CD4-positive, alpha-beta T cell treated with Interleukin-4 for 1 hour (primary cell): ENCODE data around the gene PROM1.

Source experiments
- DNase-seq, 2 donors: peaks; one replicate each; pipeline ENCODE4 v3.0.0-alpha.2; 2020 to 2022

Gene PROM1

DNA sequence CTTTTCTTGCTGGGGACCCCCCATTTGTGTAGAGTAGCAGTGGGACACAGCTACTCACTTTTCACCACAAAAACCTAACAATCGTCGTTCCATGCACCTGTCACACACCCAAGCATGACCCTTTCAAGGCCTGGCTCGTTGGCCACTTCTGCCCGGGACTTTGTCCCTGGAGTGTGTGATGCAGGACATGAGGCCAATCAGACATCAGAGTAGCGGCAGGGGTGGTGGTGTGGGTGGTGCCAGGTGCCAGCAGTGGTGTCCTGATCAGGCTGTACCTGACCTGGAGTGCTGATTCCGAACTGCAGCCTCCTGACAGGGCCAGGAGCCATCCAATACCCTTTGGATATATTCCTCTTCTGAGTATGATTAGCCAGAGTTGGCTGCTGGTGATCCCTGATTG lies 23.1 kb upstream of the PROM1 start:
- no peak for DNase-seq

DNA sequence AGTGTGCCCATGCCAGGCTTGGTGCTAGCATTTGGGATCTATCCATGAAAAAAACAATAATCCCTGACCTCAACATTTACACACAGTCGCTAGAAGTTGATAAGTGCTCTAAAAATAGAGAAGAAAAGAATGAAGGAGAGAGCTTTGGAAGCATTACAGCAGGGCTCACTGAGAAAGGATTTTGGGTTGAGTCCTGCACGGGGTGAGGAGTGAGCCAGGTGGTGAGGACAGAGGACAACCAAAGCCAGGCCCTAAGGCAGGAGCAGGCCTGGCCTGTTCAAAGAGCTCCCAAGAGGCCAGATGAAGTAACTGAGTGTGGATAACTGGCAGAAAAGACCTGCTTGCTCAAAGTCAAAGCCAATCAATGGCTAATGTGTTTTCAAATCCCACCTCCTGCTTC lies 20.7 kb upstream of the PROM1 start:
- DNase-seq, result no peak

DNA sequence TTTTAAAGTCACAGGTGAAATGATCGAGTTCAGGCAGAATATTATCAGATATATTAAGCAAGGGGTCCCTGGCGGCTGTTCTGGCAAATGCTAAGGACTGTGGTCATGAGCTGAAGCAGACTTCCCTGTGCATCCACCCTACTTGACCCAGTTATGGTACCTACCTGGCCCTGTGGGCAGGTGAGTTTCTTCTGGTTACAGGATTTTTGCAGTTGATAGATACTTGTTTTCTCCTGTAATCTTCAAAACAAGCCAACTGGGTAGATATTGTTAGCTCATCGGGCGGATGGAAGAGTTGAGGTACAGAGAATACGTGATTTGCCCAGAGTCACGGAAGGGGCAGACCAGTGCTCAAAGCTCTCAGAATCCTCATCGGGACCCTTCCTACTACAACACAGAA lies 18.5 kb upstream of the PROM1 start:
- DNase-seq, result no peak

DNA sequence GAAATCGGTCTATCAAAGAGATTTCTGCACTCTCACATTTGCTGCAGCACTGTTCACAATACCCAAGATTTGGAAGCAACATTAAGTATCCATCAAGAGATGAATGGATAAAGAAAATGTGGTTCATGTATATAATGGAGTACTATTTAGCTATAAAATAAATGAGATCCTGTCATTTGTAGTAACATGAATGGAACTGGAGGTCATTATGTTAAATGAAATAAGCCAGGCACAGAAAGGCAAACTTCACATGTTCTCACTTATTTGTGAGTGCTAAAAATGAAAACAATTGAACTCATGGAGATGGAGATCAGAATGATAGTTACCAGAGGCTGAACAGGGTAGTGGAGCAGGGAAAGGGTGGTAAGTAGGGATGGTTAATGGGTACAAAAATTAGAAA lies 17.0 kb upstream of the PROM1 start:
- no peak for DNase-seq

DNA sequence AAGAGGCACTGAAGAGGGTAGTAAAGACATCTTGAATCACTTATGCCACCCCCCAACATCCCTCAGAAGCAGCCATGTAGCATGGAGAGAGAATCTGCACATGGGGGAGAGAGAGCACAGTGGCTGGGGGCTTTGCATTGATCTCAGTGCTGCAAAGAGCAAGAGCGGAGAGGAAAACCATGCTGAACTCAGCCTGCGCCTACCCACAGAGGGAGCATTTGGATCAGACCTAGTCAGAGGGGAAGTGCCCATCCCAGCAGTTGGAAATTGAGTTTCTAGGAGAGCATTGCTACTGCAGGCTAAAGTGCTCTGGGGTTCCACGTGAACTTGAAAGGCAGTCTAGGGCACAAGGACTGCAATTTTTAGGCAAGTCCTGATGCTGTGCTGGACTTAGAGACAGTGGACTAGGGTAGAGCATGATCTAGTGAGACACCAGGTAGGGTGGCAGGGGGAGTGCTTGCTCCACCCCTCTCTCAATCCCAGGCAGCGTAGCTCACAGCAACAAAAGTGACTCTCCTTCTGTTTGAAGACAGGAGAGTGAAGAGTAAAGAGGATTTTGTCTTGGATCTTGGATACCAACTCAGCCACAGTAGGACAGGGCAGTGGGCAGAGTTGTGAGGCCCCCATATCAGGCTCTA lies 9.0 kb upstream of the PROM1 start:
- DNase-seq, result no peak

DNA sequence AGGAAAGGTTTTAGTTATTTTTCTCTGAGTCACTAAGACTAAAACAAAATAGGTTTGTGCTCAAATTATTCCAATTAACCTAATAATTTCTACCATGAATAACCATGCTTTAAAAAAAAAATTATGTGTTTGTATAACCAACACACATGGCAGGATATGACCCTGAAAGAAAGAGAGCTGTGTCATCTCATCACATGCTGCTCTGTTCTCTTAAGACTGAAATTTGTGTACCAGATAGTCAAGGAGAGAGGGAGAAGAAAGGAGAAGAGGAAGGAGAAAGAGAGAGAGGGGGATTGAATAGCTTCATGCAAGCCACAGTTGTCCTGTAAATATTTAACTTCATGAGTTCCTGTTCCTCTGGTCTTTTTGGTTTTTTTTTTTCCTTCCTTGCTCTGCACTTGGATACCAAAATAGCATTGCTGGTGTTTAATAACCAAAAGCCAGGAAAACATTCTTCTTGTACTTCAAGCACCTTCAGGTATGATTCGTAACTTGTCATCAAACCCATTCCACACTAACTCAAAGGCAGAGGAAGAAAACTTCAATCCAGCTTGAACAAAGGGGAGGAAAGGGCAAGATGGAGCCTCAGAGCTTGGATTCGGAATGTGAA lies 6.4 kb upstream of the PROM1 start:
- no peak for DNase-seq

DNA sequence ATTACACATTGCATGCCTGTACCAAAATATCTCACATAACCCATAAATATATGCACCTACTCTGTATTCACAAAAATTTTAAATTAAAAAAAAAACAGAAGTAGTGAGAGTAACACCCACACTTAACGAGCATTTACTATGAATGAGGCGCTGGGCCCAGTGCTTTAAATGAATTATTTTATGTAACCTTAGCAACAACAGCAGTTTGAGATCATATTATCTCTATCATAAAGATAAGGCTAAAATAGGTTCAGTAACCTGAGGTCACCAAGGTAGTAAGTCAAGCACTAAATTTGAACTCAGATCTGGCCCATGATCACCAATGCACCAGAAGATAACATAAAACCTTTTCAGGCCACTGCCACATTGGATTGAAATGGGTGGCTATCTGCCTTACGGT lies 5.3 kb upstream of the PROM1 start:
- no peak for DNase-seq

DNA sequence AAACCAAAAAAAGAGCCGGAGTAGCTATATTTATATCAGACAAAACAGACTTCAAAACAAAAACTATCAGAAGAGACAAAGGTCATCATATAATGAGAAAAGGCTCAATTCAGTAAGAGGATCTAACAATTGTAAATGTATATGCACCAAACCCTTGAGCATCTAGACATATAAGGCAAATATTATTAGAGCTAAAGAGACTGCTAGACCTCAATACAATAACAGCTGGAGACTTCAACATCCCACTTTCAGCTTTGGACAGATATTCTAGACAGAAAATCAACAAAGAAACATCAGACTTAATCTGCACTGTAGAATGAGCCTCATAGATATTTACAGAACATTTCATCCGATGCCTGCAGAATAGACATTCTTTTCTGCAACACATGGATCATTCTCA lies 4.8 kb upstream of the PROM1 start:
- DNase-seq, result no peak

DNA sequence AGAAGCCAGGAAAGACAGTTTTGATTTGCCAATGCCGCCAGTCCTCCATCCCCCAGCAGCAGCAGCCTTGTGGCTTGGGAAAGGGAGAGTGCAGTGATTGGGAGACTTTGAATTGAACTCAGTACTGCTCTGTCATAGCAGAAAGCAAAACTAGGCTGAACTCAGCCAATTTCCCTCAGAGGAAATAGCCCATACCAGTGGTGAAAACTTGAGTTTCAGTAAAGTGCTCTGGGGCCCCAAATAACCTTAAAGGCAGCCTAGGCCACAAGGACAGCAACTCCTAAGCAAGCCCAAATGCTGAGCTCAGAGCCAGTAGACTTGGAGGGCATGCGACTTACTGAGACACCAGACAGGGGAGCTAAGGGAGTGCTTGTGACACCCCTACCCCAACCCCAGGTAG lies 2.0 kb upstream of the PROM1 start:
- DNase-seq, result no peak

DNA sequence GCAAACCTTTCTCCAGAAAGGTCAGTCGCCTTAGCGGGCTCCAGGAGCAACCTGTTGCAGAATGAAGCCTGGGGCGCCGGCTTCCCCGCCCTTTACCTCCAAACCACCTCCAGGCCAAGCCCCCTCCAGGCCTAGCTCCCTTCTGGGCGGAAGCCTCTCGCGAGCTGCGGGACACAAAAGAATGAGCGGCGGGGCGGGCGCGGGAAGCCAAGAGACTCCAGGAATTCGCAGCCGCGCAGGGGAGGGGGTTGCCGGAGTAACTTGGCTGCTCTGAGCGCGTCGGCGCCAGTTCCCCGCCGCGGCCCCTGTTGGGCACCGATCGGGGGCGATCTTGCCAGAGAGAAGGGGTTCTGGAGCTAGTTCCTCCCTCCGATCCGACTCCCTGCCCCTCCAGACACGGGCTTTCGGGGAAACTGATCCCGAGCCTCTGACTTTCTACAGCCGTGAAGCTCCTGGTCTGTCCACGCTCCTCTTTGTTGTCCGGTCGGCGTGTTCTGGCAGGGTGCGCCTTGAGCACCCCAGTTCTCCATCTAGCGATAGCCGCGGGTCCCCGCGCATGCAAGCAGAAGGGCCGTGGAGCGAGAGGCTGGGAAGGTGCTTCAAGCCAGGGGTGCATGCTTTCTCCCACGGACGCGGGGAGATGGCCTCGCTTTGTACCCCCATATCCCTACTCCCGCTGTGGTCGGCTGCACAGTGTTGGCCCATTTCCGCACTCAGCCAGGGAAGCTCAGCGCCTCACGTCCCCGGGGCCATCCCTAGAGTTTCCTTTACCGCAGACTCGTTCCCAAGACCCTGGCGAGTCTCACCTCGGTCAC lies 1.2 kb downstream of the PROM1 start:
- DNase-seq, result no peak

DNA sequence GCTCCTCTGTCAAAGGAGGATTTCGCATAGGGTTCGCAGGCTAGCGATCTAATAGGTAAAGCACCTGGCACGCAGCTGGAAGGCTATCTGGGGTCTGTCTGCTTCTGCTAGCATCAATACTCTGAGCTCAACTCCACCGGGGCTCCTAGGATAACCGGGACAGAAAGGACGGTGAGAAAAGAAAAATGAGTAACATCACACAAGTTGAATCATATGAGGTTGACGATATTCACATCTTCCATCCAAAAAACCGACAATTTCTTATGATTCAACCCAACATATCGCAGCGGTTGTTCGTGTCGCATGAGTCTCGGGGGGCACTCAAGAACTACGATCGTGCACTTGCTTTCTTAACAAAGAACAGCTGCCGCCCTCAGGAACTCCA lies 1.8 kb downstream of the PROM1 start:
- DNase-seq, result no peak

DNA sequence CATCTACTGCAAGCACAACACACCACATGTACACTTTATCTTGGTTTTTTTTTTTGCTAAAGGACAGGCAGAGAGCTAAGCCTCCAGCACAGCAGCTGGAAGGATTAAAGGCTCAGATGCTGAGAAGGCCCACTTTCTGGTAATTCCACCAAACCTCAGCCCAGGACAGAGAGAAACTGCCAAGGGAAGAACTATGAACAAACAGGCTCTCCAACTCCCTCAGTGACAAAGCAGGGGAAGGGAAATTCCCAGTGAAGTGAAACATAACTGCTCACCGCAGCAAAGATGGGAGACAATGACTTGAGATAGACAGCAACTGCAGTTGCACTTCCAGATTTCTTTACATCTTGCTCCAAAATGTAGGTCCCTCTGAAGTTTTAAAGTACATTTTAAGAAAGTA lies 4.8 kb downstream of the PROM1 start:
- DNase-seq, result peak in 1 of 2 donors; percentile 5

DNA sequence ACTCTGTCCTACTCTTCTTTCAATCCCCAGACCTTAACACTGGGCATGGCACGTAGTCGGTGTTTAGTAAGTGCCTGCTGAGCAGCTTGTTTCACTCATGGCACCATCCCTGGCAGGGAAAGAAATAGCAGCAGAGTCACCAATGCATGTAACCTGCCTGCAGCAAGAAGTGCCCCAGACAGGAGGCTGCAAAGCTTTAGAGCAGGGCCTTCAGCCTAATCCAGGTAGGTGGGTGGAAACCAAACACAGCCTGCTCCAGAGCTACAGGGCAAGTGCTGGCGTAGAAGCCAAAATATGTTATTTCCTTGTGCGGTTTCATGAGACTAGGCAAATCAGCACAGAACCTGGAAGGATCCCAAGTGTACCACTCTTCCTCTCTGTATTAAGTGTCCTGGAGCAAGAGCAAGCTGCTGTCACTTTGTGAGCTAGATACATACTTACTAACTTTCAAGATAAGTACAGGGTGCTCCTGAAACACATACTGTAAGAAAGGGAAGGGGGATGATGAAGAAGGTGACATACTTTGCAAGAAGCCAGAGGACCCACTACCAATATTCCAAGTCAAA lies 5.5 kb downstream of the PROM1 start:
- no peak for DNase-seq

DNA sequence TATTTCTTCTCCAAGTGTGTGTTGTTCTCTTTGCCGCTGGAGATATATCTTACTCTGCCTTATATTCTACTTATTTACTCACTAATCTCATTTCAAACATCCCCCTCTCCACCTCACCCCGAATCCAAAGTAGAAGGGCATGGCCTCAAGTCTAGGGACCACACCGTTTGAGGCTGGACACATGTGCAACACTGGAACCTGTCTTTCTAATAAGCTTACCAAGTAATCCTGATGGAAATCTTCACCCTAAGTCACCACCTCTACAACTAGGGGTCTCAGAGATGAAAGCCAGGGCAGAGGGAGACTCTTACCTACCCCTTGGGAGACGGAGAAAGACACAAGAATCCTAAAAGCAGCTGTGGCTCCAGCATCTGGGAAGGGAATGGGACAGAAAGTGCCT lies 6.0 kb downstream of the PROM1 start:
- DNase-seq, result no peak

DNA sequence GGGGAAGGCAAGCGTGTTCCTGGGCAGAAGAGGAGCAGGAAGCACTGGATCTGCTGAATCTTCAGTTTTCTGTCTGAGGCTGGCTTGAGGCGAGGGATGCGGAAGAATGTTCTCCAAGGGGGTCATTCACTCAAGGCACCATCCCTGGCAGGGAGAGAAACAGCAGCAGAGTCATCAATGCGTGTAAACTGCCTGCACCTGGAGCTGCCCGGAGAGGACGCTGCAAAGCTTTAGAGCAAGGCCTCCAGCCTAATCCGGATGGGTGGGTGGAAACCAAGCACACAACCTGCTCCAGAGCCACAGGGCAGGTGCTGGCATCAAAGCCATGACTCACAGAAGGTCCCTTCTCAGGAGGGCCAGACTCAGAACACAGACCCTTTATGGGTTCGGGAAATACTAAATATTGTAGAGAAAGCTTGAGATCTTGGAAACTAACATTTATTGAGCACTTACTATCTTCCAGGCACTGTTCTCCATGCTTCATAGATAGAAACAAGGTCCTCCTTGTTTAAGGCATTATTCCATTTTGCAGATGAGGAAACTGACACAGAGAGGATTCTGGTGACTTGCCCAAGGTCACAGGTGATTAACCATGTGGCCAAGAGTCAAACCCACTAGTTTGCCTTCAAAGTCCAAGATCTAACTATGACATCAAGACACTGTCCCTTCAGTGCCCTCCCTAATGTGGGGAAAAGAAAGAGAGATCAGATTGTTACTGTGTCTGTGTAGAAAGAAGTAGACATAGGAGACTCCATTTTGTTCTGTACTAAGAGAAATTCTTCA lies 7.7 kb downstream of the PROM1 start:
- no peak for DNase-seq

DNA sequence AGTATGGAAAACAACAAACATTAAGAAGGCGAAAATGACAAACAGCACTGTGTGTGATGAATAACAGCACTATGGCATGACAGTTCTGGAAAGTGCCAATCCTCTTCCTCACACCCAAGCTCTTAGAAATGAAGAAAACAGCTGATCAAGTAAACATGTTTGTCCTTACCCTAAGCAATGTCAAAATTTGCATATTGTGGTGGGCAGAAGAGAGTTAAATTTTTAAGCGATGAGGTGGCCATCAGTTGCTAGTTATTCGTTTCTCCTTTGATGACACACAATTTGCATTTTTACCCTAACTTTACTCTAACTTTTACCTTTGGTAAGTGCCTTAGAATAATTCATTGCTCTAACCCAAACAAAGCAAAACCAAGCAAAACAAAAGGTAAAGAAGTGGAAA lies 8.8 kb downstream of the PROM1 start:
- no peak for DNase-seq

DNA sequence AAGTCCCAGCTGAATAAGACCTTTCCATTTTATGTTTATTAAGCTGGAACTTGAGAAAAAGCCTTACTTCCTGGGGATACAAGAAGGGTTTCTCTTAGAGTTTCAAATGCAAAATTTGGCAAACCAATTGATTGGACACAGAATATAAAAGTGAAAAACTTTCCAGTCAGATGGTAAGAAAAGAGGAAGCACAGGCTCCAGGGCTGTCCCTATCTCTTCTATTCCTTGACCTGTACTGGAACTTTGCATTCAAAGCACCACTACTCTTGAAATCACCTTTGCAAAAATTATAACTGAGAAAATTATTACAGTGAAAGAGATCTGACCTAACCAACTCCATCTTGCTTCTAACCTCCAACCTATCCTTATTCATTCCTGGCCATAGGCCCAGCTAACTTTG lies 11.7 kb downstream of the PROM1 start:
- DNase-seq, result no peak

DNA sequence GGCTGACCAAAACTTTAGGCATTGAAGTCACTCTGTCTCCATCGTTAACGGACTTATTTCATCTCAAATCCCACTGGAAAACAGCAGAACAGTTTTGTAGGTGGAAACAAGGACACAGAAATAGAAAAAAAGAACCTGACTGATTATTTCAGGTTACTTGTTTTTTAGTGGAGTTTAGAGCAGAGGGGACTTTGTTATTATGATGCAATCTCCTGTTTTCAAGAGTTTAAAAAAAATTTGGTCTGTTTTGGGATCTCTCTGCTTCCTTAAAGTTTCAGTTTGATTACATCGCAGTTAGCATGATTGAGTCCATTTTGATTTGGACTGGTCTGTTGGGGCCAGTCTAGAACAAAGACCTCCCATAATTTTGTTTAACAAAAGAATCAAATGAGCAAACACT lies 13.6 kb downstream of the PROM1 start:
- no peak for DNase-seq

DNA sequence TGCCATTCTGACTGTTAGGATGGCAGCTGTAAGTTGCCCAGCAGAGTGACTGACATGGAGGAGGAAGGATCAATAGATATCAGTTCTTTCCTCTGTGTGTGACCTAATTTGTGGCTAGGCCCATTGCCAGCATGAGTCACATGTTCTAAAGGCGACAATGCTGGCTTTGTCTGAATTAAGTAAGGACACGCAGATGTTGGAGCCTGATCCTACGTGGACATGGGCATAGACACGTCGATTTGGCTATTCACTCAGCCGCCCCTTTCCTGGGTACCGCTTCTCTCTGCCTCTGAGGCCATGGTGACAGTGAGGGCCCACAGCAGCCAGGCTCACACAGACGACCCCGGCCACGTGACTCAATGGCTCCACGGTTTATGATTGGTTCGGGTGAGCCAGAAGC lies 16.3 kb downstream of the PROM1 start:
- DNase-seq, result no peak

DNA sequence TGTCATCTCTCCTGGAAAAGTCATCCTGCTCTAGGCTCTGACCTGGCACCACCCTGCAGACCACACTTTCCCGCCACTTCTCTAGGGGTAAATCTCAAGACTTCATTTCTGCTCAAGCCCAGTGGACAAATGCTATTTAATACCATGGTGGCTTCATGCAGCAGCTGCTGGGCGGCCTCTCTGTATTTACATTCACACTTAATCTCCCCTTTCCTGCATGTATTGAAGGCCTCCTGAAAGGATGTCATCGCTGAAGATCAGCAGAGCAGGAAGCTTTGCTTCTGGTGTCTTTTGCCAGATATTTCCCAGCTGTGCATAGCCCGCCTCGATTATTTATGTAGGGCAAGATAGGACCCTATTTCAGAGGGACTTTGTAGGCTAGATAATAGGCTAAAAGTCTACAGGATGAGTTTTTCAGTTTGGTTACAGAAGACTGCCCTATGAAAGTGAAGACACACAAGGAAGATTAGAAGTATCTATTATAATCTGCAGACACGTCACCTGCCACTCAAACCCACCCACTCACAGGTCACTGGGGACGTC lies 17.2 kb downstream of the PROM1 start:
- DNase-seq, result no peak

DNA sequence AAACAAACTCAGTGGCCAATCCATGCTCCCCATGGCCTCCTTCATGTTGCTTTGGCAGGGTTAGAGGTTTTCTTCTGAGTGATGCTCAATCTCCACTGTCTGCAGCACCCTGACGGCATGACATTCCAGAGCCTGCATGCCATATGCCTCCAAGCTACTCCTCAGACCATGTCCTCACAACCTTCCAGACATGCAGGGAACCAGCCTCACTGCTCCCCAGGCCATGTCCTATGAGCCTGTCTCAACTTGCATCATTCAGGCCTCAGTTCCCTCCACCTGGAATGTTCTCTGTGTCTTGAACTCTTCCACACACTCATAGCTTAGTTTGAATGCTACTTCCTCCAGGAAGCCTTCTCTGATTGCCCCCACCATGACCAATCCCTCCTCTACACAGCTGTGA lies 18.8 kb downstream of the PROM1 start:
- no peak for DNase-seq

DNA sequence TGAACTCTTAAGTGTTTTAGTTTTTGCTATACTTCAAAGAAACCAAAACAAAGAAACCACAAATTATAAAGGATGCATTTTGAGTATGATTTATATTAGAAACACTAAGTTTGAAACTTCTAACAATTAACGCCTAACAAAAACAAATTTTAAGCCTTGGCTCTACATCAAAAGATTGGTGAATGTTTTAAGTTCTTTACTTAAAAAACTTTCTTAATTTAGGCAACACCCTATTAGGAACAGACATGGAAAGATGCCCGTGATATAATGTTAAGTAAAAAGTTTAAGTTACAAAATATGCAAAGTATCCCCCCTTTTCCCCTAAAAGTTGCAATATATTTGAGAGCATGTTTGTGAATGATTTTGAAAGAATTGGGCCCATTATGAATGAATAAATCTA lies 21.2 kb downstream of the PROM1 start:
- no peak for DNase-seq
